IPS DF 6.9 (cell line): Measurements from ENCODE around the gene MOSPD3.
"Not testable (repeated sequence)": the region's sequence is repeated elsewhere in the genome, so short reads cannot be mapped to it uniquely, and the experiment has no call there.

ENCODE experiments used
- DNase-seq: peaks from one replicate; pipeline ENCODE4 v3.0.0-alpha.2; 2013; ENCODE audit warnings: low read depth, low spot score
- H3K27ac ChIP-seq: one replicate; pipeline ENCODE4 v1.5.1; 2013; ENCODE audit warnings: low read length, control low read depth
- H3K27me3 ChIP-seq: 2 replicates; pipeline ENCODE4 v1.6.1; 2013; ENCODE audit warnings: mild to moderate bottlenecking, low read length; ENCODE audit not compliant: control insufficient read depth, insufficient read depth
- H3K36me3 ChIP-seq: 2 replicates; pipeline ENCODE4 v1.6.1; 2013; ENCODE audit warnings: low read length; ENCODE audit not compliant: control insufficient read depth, insufficient read depth
- H3K4me1 ChIP-seq: 2 replicates; pipeline ENCODE4 v1.6.1; 2013; ENCODE audit warnings: low read length; ENCODE audit not compliant: control insufficient read depth, insufficient read depth
- H3K4me3 ChIP-seq: 2 replicates; pipeline ENCODE4 v1.5.1; 2013; ENCODE audit warnings: mild to moderate bottlenecking, low read length
- H3K9me3 ChIP-seq: 2 replicates; pipeline ENCODE4 v1.6.1; 2013; ENCODE audit warnings: low read length, inconsistent platforms; ENCODE audit not compliant: control insufficient read depth, insufficient read depth
- WGBS: extraction: QIAGEN DNeasy Blood & Tissue Kit; methylation state at CpG from one replicate; pipeline ENCODE4 v1.1.7; 2013; ENCODE audit warnings: mixed read lengths, missing lambda C conversion rate; ENCODE audit not compliant: insufficient read length, insufficient coverage; 5-methylcytosine and 5-hydroxymethylcytosine counted together

The MOSPD3 gene, protein sequence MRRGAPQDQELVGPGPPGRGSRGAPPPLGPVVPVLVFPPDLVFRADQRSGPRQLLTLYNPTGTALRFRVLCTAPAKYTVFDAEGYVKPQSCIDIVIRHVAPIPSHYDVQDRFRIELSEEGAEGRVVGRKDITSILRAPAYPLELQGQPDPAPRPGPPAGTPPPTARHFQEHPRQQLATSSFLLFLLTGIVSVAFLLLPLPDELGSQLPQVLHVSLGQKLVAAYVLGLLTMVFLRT

DNA sequence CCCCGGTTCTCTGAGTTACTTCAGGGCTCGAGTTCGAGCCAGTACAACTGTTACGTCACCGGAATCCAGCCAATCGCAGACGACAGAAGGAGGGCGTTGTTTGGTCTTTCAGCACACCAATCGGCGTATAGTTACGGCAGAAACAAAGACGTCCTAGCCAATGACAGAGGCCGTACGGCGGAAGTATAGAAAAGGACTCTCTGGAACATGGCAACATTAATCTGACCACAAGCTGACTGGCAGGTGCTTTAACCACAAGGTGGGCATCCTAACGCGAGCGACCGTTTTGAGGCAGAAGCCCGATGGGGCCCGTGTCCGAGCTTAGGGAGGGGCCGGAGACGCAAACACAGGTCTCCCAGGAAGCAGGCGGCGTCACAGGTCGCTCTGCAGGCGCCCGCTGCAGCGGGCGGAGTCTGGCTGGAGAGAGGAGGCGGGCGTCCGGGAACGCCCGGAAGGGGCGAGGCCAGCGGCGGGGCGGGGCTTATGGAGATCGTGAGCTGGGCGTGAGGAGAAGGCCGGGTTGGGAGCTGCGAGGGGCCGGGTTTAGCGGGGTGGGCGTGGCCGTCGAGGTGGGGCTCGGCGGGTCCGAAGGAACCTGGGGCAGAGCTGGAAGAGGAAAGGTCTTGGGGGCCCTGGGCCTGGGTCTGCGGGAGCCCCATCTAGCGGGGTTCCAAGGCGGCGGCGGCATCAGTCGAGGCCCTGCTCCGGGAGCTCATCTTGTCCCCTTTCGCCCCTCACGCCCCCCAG is at the start of gene MOSPD3:
TSS of gene MOSPD3 (plus strand) at position 558 of the 747 bp plus-strand sequence. CDS start 252 bp downstream, outside the sequence.
- WGBS: no CpG with 5 or more reads among the region's 61 CpGs
- H3K9me3 ChIP-seq: no peaks in the 10 kb centered on the region
- H3K27me3 ChIP-seq: no peaks in the 10 kb centered on the region; the same call in 1 of the 2 replicates
- H3K27ac ChIP-seq: no peak within 1 kb of the TSS
- DNase-seq: peak; percentile 100
- H3K4me3 ChIP-seq: peak within 1 kb of the TSS; percentile 79
- 0 out of 2 replicates have a peak, but pooled peaks cover 5% of the 10 kb centered on the region for H3K36me3 ChIP-seq
- peaks cover 3% of the 10 kb centered on the region for H3K4me1 ChIP-seq

DNA sequence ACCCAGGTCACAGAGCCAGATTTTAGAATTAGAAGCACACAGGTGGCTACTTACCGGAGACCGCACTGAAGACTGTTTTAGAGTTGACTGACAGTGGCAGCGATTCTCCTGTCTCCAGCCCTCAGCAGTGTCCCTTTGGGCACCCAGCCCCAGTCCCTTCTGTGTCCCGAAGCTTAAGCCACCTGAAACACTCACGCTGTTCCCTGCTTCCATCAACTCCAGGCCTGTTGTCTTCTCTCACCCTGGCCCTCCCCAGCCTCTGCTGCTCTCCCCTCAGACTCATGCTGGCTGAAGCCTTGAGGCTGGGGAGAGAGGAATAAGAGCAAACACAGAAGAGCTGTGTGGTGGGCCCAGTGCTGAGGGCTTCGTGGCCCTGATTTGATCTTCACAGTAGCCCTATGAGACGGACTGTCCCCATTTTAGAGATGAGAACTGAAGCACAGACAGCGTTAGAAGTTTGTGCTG is 49.2 kb upstream of the MOSPD3 start:
- H3K4me1 ChIP-seq: peaks cover 9% of the 10 kb centered on the region
- no peak overlapping the region for H3K4me3 ChIP-seq
- no peak for DNase-seq
- no peaks in the 10 kb centered on the region for H3K36me3 ChIP-seq
- no peaks in the 10 kb centered on the region for H3K27me3 ChIP-seq
- H3K9me3 ChIP-seq: no peaks in the 10 kb centered on the region
- no peak overlapping the region for H3K27ac ChIP-seq
- WGBS: no CpG with 5 or more reads among the region's 8 CpGs

DNA sequence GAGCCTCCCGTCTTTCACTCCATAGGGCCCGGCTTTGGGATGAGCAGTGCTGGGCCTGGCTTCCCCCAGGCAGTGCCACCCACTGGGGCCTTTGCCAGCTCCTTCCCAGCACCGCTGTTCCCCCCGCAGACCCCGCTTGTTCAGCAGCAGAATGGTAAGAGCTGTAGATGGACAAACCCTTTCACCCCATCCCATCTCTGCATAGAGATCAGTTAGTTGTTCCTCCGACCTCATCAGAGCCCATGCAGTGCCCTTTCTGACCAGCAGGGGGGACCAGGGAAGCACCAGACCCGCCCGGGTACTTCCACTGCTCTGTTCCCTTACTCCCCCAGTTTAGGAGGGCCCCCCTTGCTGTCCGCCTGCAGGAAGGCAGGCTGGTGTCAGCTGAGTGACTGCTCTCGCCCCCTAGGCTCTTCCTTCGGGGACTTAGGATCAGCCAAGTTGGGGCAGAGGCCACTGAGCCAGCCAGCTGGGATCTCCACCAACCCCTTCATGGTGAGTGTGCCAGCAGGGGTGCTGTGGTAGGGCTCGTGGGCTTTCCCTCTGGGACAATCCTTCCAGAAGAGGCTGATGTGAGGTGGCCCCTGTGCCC is 48.4 kb upstream of the MOSPD3 start:
- DNase-seq: peak; percentile 71
- H3K4me3 ChIP-seq: no peak overlapping the region
- H3K27me3 ChIP-seq: no peaks in the 10 kb centered on the region
- no CpG with 5 or more reads among the region's 12 CpGs for WGBS
- no peaks in the 10 kb centered on the region for H3K9me3 ChIP-seq
- no peak overlapping the region for H3K27ac ChIP-seq
- H3K36me3 ChIP-seq: no peaks in the 10 kb centered on the region
- peaks cover 11% of the 10 kb centered on the region for H3K4me1 ChIP-seq

DNA sequence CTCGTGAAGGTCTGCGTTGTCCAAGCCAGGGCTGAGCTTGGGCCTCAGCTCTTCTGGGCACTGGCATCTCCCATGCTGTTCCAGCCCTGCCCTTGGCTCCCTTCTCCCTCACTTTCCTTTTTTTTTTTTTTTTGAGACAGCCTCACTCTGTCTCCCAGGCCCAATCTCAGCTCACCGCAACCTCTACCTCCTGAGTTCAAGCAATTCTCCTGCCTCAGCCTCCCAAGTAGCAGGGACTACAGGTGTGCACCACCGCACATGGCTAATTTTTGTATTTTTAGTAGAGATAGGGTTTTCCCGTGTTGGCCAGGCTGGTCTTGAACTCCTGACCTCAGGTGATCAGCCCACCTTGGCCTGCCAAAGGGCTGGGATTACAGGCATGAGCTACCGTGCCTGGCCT is 47.9 kb upstream of the MOSPD3 start:
- H3K36me3 ChIP-seq, H3K27ac ChIP-seq, H3K9me3 ChIP-seq, H3K4me3 ChIP-seq, H3K27me3 ChIP-seq, DNase-seq: not testable (repeated sequence)
- WGBS: no CpG with 5 or more reads among the region's 6 CpGs
- H3K4me1 ChIP-seq: peaks cover 11% of the 10 kb centered on the region

DNA sequence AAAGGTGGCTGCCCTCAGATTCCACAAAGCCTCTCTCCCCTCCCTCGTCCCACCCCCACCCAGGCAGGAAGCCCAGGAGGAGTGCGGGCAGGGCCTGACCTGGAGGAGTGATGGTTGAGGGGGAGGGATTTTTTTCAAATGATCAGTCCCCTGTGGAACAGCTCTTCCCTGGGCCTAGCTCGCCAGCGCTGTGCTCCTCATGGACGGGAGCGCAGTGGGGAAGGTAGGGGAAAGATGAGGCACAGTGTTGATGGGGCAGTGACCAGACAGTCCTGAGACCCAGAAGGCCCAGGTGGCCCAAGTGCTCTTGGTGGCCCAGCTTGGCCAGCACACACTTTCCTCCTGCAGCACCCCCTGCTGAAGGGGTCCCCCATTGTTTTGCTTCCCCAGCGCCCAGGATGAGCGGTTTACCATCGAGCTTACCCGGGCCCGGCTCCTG is 47.2 kb upstream of the MOSPD3 start:
- H3K9me3 ChIP-seq: no peaks in the 10 kb centered on the region
- DNase-seq: no peak
- WGBS: no CpG with 5 or more reads among the region's 11 CpGs
- no peaks in the 10 kb centered on the region for H3K36me3 ChIP-seq
- no peaks in the 10 kb centered on the region for H3K27me3 ChIP-seq
- peaks cover 12% of the 10 kb centered on the region for H3K4me1 ChIP-seq
- no peak overlapping the region for H3K4me3 ChIP-seq
- no peak overlapping the region for H3K27ac ChIP-seq

DNA sequence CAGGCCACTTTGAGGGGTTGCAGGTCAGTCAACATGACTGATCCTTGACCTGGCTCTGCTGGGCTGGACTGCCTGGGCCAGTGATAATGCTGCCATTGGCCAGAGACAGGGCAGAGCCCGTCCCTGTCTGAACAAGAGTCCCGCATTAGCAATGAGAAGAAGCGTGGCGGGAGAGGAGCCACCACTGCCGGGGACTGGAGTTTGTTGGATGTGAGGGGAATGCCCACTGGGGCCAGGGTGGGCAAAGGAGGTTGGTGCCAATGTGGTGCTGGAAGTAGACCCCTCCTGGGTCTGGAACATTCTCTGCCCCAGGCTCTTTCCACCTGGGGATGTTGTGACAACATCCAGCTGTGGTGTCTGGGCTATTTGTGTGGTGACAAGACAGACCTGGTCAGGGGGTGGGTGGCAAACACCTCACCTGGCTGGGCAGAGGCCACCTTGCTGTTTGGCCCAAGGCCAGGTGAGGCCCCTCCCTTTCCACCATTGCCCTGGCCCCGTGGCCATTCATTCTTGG is 46.3 kb upstream of the MOSPD3 start:
- Histone ChIP-seq H3K4me1 (peaks cover 16% of the 10 kb centered on the region), H3K27me3 (no peaks in the 10 kb centered on the region), H3K27ac (no peak overlapping the region), H3K4me3 (no peak overlapping the region), H3K36me3 (no peaks in the 10 kb centered on the region), H3K9me3 (no peaks in the 10 kb centered on the region)
- no CpG with 5 or more reads among the region's 6 CpGs for WGBS
- no peak for DNase-seq

DNA sequence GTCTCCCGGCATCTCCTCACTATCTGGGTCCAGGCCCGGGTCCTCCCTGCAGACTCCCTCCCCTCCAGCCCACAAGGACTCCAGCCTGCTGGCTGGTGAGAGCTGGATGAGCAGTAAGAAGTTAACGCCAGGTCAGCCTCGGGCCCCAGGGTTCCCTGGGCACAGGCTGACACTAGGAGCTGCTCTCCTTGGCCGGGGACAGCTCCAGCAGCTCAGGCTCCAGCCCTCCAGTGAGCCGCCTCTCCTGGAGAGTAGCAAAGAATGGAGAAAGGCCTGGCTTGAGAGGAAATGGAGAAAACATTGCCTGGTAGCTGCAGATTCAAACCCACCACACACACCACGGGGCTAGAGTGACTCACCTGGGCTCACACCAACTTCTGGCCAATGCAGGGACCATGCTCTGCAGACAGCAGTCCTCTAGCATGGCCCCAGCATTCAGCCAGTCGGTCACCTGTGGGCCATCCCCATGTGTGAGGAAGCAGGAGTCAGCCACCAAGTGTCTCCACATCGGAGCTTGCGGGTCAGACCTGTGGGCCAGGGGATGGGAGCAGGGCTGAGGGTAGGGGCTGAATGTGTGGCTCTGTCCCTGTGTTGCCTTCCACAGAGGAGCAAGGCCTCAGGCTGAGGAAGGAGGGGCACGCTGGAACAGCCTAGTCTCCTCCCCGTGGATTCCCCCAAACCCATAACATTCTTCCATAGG is 45.2 kb upstream of the MOSPD3 start:
- Histone ChIP-seq H3K9me3 (no peaks in the 10 kb centered on the region), H3K27ac (no peak overlapping the region), H3K36me3 (no peaks in the 10 kb centered on the region), H3K4me3 (no peak overlapping the region), H3K4me1 (peaks cover 25% of the 10 kb centered on the region), H3K27me3 (no peaks in the 10 kb centered on the region)
- no peak for DNase-seq
- no CpG with 5 or more reads among the region's 12 CpGs for WGBS

DNA sequence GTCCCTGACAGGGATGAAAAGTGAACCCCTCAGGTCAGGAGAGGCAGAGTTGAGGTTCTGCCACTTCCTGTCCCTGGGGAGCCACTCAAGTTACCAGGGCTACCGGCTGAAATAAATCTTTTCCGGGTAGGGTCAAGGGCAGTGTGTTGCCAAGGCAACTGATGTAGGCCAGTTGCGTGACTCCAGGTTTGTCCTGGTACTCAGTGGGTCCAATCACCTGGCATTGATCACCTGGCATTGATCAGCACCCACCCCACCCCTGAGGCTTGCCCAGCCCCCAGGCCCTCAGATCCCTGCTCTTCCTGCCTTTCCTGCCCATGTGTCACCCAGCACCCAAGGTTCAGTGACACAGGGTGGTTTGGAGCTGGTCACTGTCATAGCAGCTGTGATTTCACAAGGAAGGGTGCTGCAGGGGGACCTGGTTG is 44.6 kb upstream of the MOSPD3 start:
- Histone ChIP-seq H3K27ac (no peak overlapping the region), H3K9me3 (no peaks in the 10 kb centered on the region), H3K27me3 (no peaks in the 10 kb centered on the region), H3K4me3 (no peak overlapping the region), H3K36me3 (no peaks in the 10 kb centered on the region), H3K4me1 (peaks cover 26% of the 10 kb centered on the region)
- WGBS: no CpG with 5 or more reads among the region's 3 CpGs
- DNase-seq: no peak

DNA sequence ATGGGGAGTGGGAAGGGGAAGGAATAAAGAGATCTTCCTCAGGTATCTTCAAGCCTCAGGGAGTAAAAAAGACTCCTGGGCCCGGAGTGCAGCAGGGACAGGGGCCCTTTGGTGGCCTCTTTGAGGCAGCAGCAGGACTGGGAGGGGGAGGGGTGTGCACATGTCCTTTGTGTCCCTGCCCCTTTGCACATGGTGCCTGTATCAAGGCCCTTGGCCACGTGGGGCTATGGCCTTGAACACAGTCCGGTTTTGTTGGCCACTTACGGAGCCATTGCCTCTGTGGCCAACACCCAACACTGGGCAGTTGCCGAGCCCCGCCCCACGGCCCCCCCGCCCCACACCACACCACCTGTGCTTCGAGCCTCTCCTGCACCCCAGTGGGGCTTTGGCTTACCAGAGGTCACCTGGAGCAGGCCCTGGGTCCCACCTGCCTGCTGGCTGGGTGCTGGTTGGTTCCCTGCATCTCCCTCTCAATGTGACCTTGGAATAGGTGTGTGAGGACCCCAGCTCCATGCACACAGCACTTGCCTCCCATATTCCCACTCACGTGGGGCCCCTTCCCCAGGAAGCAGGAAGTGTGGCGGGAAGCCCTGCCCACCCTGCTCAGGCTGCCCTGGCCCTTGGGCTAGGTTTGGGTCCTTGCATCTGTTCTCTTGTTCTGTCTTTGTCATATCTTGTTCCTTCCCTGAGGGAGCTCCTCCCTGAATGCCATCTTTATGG is 44.0 kb upstream of the MOSPD3 start:
- DNase-seq: no peak
- H3K4me3 ChIP-seq: no peak overlapping the region
- no peak overlapping the region for H3K27ac ChIP-seq
- H3K36me3 ChIP-seq: no peaks in the 10 kb centered on the region
- peaks cover 26% of the 10 kb centered on the region for H3K4me1 ChIP-seq
- no peaks in the 10 kb centered on the region for H3K27me3 ChIP-seq
- no peaks in the 10 kb centered on the region for H3K9me3 ChIP-seq
- no CpG with 5 or more reads among the region's 11 CpGs for WGBS
